Measurements from ENCODE around the gene DOCK10.

Gene DOCK10

GRCh38 chr2:224909885-224910573, 132.2 kb downstream of the DOCK10 start:
- no peak for DNase-seq

DNA sequence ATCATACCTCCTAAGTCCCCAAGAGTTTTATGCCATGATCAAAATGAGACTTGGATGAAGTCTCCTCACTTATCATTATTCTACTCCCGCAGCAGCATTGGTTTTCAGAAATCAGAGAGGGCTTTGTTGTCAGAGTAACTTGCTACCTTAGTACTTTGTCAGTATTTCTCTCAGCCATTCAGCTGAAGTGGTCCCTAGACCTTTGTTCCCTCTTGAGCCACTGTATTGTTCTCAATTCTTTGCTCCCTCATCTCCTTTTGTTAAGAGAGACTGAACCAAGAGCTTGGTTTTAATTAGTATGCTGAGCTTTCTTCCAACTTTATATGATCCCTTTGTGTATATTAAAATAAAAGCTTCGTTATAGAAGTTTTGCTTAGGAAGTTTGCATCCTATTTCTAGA, 133.4 kb downstream of the DOCK10 start:
- no peak for DNase-seq

GRCh38 chr2:224904381-224904780, 137.9 kb downstream of the DOCK10 start:
- no peak for DNase-seq

DNA sequence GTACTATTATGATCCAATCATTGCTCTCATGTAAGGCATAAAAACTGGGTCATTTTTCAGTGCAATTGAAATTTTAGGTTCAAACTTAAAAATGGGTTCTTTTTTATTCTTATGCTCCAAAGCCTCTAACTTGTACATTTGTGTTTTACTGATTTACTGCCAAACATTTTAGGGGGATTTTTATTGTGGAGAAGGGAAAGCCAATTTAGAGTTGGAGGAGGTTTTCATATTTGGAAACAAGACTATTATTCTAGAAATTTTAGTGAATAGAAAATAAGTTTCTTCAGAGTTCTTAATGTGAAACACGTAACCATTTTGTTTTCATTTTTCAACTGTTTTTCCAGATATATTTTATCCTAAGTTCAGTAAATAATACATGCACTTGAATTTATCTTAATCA, 138.6 kb downstream of the DOCK10 start:
- no peak for DNase-seq

DNA sequence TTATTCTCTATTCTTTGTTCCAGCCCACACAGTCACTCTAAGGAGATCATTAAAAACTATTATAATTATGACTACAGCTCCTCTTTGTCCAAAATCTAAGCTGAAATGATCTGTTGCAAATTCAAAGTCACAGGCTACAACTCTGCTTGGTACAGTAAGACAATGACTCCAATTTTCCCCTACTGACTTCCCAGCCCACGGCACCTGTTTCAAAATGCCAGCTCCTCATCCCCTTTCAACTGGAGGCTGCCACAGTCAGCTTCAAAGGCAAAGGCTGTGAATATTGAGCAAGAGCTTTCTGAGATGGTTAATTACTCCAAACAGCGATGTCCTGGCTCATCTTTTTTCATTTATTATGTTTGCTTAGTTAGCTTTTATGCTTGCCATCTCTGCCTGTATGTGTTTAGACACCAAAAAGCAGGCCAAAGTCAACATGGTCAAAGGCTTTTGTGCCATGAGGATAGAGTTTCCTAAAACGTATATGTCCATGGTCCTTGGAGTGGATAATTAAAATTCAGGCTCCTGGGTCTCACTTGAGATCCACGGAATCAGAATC, 141.1 kb downstream of the DOCK10 start:
- no peak for DNase-seq

GRCh38 chr2:224895377-224895776, 146.9 kb downstream of the DOCK10 start:
- no peak for DNase-seq

DNA sequence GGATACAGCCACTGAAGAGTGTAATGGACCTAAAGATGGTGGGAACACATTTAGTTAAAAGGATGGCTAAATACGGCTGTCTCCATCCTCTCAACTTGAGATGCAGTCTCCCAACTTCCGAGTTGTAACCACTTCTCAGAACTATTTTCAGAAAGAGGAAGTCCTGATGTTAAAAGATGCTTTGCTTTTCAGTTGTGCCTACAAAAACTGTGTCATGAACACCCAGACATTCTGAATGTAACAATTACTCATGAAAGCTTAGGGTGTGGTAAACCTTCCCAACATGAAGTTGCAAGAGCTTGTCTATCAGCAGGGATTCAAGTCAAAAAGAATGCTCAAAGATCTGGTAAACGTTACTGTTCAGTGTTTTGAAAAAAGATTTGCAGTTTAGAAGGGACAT, 147.9 kb downstream of the DOCK10 start:
- DNase-seq: no peak

DNA sequence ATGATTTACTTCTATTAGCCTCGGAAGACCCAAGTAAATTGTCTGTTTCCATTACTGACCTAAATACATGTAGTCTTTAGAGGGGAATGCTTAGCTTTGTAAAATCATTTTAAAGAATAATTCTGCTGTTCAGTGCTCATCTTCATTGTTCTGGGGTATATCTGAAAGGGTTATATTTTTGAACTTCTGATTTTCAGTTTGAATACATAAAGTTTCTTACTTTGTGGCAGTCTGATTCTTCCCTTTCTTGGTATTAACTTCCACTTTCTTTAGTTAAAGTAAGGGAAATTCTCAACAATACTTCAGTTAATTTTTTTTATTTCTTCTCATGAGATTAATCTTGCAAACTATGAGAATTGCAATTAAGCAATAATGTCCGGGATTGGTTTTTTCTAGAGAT, 148.4 kb downstream of the DOCK10 start:
- no peak for DNase-seq

DNA sequence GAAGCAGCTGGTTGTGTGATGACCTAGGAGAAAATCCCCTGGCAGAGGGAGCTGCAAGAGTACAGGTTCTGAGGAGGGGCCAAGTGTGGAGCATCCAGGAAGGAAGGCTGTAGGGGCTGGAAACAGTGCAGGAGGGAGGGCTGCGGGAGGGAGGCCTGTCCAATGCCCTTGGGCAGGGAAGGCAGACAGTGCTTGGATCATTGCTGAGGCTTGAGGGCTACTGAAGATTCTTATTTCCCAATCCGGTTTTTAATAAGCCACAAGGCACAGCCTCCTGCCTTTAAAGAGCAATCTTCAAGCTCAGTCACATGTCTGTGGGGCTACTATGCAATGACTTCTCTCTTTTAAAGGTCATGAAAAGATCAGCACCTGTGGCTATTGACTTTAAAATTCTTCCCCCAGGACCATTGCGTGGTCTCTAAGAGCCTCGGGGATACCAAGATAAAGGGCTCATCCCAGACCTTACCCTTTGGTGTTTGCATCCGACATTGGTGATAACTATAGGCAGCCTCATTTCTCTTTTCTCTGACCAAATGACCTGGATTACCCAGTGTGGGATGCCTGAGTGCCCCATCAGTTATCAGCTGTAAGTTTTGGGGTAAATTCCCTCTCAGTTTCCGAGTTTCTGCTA, 149.6 kb downstream of the DOCK10 start:
- no peak for DNase-seq

- no peak for DNase-seq
These were observed 151.9 kb downstream of the DOCK10 start for GRCh38 chr2:224890372-224890771.

DNA sequence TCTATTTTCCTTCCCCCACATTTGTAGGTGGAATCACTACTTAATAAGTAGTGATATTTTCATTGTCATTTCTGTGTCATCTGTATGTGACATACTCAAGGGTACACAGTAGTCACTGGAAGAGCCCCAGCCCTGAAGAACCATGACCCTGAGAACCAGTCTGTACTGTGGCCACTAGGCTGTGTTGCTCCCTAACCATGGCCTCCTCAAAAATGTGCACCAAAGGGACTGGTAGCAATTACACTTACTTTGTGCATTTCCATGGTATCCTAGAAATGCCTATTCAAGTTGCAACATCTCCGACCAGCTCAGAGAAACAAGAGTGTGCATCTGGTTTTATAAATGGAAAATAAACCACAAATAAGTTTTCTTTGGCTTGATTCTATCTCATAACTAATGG, 155.1 kb downstream of the DOCK10 start:
- no peak for DNase-seq

DNA sequence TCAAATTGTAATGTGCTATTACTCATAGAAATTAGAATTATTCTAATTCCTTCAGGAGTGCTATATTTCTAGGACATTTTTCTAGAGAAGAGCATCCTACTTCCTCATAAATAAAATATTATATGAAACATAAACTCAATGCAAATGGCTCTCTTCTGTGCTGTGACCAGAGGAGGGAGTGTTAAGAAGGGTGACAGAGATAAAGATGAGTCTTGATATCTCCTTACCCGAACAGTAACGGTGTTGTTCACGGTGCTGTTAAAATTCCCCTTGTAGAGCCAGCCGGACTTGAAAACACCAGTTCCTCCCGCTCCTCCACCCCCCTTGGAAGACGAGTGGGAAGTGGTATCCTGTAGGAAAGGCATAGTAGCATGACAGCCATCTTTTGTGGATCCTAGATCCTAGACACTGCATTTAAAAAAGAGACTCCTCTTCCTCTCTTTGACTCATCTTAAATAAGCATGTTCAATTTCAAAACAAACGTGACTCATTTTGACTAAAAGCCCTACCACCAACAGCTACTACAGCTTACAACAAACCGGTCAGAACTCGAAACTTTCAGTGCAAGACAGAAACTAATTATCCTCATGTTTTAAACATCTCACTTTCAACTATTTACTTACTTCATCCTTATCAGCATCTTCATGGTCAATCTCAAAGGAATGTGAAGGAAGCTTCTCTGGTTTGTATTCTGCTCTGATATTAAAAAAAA, 156.3 kb downstream of the DOCK10 start:
- DNase-seq: no peak

GRCh38 chr2:224885291-224885690, 157.0 kb downstream of the DOCK10 start:
- no peak for DNase-seq

DNA sequence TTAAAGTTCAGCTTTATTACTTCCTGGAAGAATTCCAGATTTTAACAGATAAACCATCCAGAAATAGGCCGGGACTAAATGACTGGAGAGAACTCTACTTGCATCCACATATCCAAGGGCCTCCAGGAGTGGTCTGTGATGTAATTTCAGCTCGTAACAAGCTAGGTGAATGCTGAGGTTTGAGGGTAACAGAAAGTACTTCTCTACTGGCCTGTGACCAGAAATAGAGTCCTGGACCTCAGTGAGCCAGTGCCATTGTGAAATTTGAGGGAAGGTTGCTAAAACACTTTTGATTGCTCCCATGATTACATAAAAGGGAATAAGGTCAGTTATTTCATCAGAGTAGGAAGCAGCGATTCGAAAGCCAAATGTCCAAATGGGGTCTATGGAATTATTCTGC, 158.1 kb downstream of the DOCK10 start:
- no peak for DNase-seq

GRCh38 chr2:224883700-224884099, 158.6 kb downstream of the DOCK10 start:
- DNase-seq: no peak

DNA sequence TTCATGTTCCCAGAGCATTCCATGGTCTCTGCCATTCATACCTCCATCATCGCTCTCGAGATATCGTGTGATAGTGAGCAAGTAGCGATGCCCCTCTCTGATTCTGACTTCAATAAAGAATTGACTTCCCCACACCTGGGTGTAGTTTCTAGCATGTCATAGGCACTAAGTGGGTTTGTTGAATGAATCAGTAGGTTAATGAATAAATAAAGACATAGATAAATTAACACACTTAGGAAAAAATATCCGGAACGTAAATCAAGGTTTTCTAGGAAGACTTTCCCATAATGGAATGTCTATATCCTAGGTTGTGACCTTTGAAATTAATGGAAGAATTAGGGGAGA, 159.1 kb downstream of the DOCK10 start:
- DNase-seq: no peak

DNA sequence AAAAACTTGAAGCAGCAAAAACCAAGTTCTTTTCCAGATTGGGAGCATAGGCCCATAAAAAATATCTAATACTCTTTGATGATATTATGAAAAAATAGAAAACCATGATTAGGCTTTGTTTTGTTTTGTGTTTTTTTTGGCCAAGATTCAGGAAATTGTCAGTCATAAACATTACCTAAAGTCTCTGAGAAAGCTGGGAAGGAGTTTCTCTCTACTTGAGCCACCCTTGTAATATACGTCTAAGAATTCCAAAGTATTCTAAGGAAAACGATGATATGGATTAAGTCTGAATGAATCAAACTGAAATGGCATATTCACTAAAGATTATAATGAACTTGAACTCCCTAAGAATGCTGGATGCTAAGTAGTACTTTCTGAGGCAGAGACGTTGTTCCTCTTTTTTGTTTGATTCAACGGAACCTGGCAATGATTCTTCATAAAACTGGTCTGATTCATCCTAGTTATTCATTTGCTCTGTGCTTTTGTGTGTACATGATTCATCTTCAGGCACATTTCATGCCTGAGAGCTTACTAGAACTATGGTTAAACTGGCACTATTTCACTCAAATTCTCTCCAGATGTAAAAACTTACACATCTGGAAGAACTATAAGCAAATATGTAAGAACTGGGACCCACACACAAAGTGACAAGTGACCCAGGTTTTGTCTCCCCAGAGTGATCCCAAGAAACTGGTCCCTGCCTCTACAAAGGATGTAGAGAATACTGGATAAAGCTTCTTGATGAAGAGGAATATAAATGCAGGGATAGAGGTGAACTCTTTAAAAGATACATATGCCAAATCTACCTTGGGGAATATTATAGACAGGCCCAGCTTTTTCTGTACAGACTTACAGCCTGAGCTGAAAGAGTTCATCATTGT, 159.7 kb downstream of the DOCK10 start:
- DNase-seq: no peak

DNA sequence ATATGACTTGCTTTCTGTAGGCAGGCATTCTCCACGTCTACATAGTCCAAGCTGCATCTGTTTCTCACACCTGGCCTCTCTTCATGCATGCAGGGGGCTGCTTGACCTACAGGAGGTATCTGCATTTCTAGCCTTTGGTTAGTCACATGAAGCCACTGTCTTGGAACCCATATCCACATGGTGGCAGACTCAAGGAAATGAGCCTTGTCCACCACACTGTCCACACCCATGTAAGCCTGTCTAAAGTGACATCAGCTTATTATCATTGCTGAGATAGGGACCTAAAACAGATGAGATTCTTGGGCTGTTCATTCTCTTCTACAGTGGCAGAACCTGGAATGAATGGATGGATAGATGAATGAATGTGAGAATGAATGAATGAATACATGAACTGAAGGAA, 160.4 kb downstream of the DOCK10 start:
- no peak for DNase-seq

DNA sequence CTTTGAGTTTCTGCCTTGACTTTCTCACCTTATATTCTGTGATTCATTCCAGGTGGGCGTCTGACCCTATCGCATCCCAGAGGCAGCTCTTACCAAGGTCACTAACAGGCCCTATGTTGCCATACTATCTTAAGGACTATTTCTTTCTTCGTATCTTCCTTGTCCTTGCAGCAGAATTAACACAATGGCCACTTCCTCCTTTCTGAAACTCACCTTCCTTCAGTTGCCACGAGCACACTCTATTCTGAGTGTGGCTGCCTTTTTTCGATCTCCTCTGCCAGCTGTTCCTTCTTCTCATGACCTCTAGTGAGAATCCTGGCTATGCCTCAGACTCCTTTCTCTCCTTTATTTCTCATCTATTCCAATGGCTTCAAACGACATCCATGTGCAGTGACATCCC, 165.7 kb downstream of the DOCK10 start:
- no peak for DNase-seq

DNA sequence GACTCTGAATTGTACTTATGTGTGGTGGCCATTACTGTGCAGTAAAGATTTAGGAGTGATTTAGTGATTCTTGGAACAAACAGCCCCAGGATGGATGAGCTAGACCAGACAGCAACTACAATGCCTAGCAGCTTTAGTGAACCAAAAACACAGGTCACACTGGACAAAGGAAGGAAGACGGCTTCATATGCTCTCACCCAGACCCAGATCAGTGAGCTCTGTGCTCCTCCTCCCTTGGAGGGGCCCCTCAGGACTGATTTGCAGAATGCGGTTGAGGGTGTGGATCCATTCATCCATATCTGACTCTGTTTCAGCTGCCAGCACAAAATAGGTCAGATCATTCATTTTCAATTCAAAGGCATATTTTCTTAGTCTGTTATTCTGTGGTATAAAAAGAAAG, 166.4 kb downstream of the DOCK10 start:
- DNase-seq: no peak

DNA sequence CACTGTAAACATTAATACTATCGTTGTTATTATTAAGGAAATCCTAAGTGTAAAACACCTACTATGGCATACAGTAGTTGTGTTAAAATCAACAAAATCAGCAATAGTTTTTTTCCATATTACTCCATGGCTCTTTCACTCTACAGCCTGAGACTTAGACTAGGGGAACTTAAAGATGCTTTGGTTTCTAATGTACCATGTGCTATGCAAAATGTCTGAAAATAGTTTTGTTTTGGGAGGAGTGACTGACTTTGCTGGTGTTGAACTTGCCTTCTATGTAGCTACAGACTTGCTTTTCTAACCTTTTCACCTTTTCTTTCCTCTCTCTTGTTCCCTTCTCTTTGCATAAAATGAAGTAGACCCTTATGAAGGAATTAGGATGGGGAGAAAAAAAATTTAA, 167.1 kb downstream of the DOCK10 start:
- DNase-seq: no peak

DNA sequence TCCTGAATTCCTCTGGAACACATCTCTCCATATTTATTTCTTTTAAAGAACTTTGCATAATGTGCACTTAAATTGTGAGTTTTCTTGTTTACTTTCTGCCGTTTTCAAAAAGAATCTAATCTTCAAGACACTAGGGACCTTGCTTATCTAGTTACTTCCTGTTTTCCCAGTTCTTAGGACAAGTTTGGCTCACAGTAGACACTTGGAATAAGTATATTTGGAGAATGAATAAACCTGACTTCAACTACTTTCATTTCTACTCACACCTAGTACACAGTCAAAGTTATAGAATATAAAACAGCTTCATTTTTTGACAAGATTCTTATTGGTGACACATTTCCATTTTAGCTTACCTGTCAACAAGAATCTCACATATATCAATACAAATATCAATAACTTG, 170.5 kb downstream of the DOCK10 start:
- no peak for DNase-seq

DNA sequence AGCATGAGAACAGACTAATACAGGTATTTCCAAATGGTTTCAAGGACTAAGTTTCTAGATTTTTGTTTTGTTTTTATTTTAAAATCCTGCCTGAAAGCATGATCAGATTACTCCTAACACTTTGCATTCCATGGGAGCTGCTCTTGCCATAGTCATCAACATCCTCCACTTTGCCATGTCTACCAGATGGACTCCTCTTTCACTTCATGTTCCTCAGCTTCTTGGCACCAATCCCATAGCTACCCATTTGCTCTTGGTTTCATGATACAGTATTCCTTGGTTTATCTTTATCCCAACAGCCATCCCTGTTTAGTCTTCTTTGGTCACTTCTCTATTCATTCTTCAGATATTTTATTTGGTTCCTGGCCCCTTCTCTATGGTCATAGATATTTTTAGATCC, 171.9 kb downstream of the DOCK10 start:
- DNase-seq: no peak
